Loucy (cell line): ENCODE results near the gene SHOC2.

Experiments used
- CTCF ChIP-seq: fragments of 200-600 bp; sonication (generic); conservative IDR thresholded peaks from 2 replicates; pipeline ENCODE4 v1.5.1; 2014; ENCODE audit warnings: mild to moderate bottlenecking, antibody characterized with exemption, low read length
- EZH2phosphoT487 ChIP-seq: fragments of 200-600 bp; IDR thresholded peaks from 2 replicates; pipeline ENCODE4 v1.6.1; 2018; ENCODE audit warnings: antibody characterized with exemption, mild to moderate bottlenecking, moderate library complexity, borderline replicate concordance

GRCh38 chr10:110971638-110972037, 52.2 kb downstream of the SHOC2 start:
- TF ChIP-seq CTCF (no peak), EZH2phosphoT487 (no peak)
